HCT116 (cell line): ENCODE data around the gene ZNF470. TPM values are rescaled to one million over a fixed set of nuclear protein-coding genes. Genes with fewer than 3 reads are reported as not detected.

Experiments
- ATAC-seq: fragments of 200-7000 bp; cut with Tn5 transposase; 2 replicates; pipeline ENCODE4 v1.9.1; 2020; ENCODE audit warnings: mild to moderate bottlenecking, moderate library complexity
- Bru-seq: library from RNA; stranded (reverse); fragments of 400-500 nt; gene quantifications from one replicate; lab custom pipeline; 2021; lab: Mats Ljungman, UMichigan
- BruChase-seq, 2 experiments: library from RNA; stranded (reverse); fragments of 400-500 nt; gene quantifications; one replicate each; lab custom pipeline; 2021; lab: Mats Ljungman, UMichigan
- BruUV-seq: library from RNA; stranded (reverse); fragments of 400-500 nt; replicated peaks from 2 replicates; lab custom pipeline; 2021; lab: Mats Ljungman, UMichigan
- CTCF ChIA-PET: fragments of 300-600 bp; sonication (Branson Sonifier 250); formaldehyde crosslinking; loops from one replicate; lab custom pipeline; 2021; ENCODE audit warnings: antibody characterized with exemption; lab: Charles Lee
- POLR2A ChIA-PET: fragments of 300-600, 350-600 bp; sonication (Branson Sonifier 250); formaldehyde crosslinking; loops from one replicate; lab custom pipeline; 2021; ENCODE audit warnings: antibody characterized with exemption; lab: Charles Lee
- RAD21 ChIA-PET, 2 experiments: fragments of 300-600 bp; sonication (Branson Sonifier 250); formaldehyde crosslinking; loops; one replicate each; lab custom pipeline; 2023; ENCODE audit warnings: low total read pairs in 2 of 2; ENCODE audit not compliant: uncharacterized antibody in 2 of 2, unreplicated experiment in 2 of 2, low non-redundant PET in 1 of 2; lab: Charles Lee
- DNase-seq: peaks from one replicate; pipeline ENCODE4 v3.0.0-alpha.2; 2010; ENCODE audit warnings: low read depth, low spot score
- H2AFZ ChIP-seq: fragments of 200-600 bp; shearing (Covaris generic), sonication (generic); 2 replicates; pipeline ENCODE4 v1.6.1; 2017; ENCODE audit warnings: low read depth, mixed run types, mixed read lengths, antibody characterized with exemption, low read length; ENCODE audit not compliant: poor library complexity, severe bottlenecking
- H3K27ac ChIP-seq: 2 replicates; pipeline ENCODE4 v1.5.1; 2012; ENCODE audit warnings: low read depth, low read length
- H3K27me3 ChIP-seq: fragments of 200-600 bp; sonication (generic); 2 replicates; pipeline ENCODE4 v1.6.1; 2016; ENCODE audit warnings: mixed run types, low read length, mixed read lengths; ENCODE audit not compliant: insufficient read depth
- H3K36me3 ChIP-seq, 2 experiments: fragments of 200-500 bp in 1 of 2; fragments of 200-600 bp in 1 of 2; sonication (Bioruptor generic) in 1 of 2; sonication (generic) in 1 of 2; 2 replicates each; pipeline versions ENCODE4 v1.5.1 to v1.6.1; 2014 to 2016; ENCODE audit warnings: low read length in 2 of 2, inconsistent platforms in 1 of 2, mixed read lengths in 1 of 2, mixed run types in 1 of 2; ENCODE audit not compliant: insufficient read depth in 2 of 2, control insufficient read depth in 1 of 2
- H3K4me1 ChIP-seq, 2 experiments: fragments of 200-600 bp in 1 of 2; sonication (generic) in 1 of 2; 2 replicates each; pipeline versions ENCODE4 v1.5.1 to v1.6.1; 2012 to 2017; ENCODE audit warnings: low read length in 2 of 2, inconsistent platforms in 1 of 2, mild to moderate bottlenecking in 1 of 2, mixed read lengths in 1 of 2, mixed run types in 1 of 2, moderate library complexity in 1 of 2; ENCODE audit not compliant: insufficient read depth in 2 of 2, control insufficient read depth in 1 of 2
- H3K4me2 ChIP-seq: fragments of 200-600 bp; sonication (generic); 2 replicates; pipeline ENCODE4 v1.6.1; 2017; ENCODE audit warnings: mixed run types, low read length, mixed read lengths
- H3K4me3 ChIP-seq, 2 experiments: fragments of 200-600 bp in 1 of 2; sonication (generic) in 1 of 2; replicated peaks in 1 of 2; 2 replicates each; pipeline ENCODE4 v1.5.1; 2011 to 2016; ENCODE audit warnings: low read length in 2 of 2, control low read depth in 1 of 2, low read depth in 1 of 2, mild to moderate bottlenecking in 1 of 2, mixed read lengths in 1 of 2, mixed run types in 1 of 2
- H3K79me2 ChIP-seq: fragments of 200-600 bp; sonication (generic); 2 replicates; pipeline ENCODE4 v1.6.1; 2017; ENCODE audit warnings: mild to moderate bottlenecking, mixed run types, low read length, moderate library complexity, mixed read lengths; ENCODE audit not compliant: insufficient read depth
- H3K9ac ChIP-seq: fragments of 200-600 bp; sonication (generic); 2 replicates; pipeline ENCODE4 v1.6.1; 2016; ENCODE audit warnings: low read length, mixed read lengths
- H3K9me2 ChIP-seq: fragments of 200-600 bp; sonication (generic), shearing (Covaris generic); 2 replicates; pipeline ENCODE4 v1.6.1; 2017; ENCODE audit warnings: mixed run types, mild to moderate bottlenecking, moderate library complexity; ENCODE audit not compliant: insufficient read depth
- H3K9me3 ChIP-seq, 2 experiments: fragments of 200-500 bp in 1 of 2; fragments of 200-600 bp in 1 of 2; sonication (Bioruptor generic) in 1 of 2; sonication (generic) in 1 of 2; 2 replicates each; pipeline ENCODE4 v1.6.1; 2014 to 2017; ENCODE audit warnings: low read length in 2 of 2, mixed read lengths in 2 of 2, inconsistent platforms in 1 of 2, low read depth in 1 of 2, mild to moderate bottlenecking in 1 of 2, mixed run types in 1 of 2, moderate library complexity in 1 of 2; ENCODE audit not compliant: control insufficient read depth in 1 of 2, insufficient read depth in 1 of 2
- H4K20me1 ChIP-seq: fragments of 200-600 bp; sonication (generic), shearing (Covaris generic); 2 replicates; pipeline ENCODE4 v1.6.1; 2017; ENCODE audit warnings: mixed run types, mild to moderate bottlenecking, moderate library complexity; ENCODE audit not compliant: insufficient read depth
- CBX3 ChIP-seq: IDR thresholded peaks from 2 replicates; pipeline ENCODE4 v1.6.1; 2012; ENCODE audit warnings: low read depth
- EZH2 ChIP-seq: fragments of 200-600 bp; sonication (generic); IDR thresholded peaks from 2 replicates; pipeline ENCODE4 v1.6.1; 2017; ENCODE audit warnings: antibody characterized with exemption, mixed run types
- MAX ChIP-seq: IDR thresholded peaks from 2 replicates; pipeline ENCODE4 v1.6.1; 2012
- POLR2AphosphoS5 ChIP-seq: IDR thresholded peaks from 2 replicates; pipeline ENCODE4 v1.6.1; 2011; ENCODE audit warnings: mild to moderate bottlenecking, low read depth, low read length, moderate library complexity
- RAD21 ChIP-seq: IDR thresholded peaks from 2 replicates; pipeline ENCODE4 v1.6.1; 2012; ENCODE audit warnings: low read depth, mild to moderate bottlenecking
- SP1 ChIP-seq: IDR thresholded peaks from 2 replicates; pipeline ENCODE4 v1.6.1; 2012; ENCODE audit warnings: low read depth
- SRF ChIP-seq: IDR thresholded peaks from 2 replicates; pipeline ENCODE4 v1.6.1; 2012; ENCODE audit warnings: low read depth
- YY1 ChIP-seq: IDR thresholded peaks from 2 replicates; pipeline ENCODE4 v1.6.1; 2011; ENCODE audit warnings: low read length, low read depth, moderate library complexity, mild to moderate bottlenecking; ENCODE audit not compliant: insufficient replicate concordance; ENCODE audit errors: extremely low read depth
- ZNF274 ChIP-seq: fragments of 200-500 bp; sonication (Bioruptor generic); IDR thresholded peaks from 2 replicates; pipeline ENCODE4 v1.6.1; 2014; ENCODE audit warnings: mild to moderate bottlenecking, low read depth, low read length, inconsistent platforms
- intact Hi-C: fragments of 100-400 bp; cut with micrococcal nuclease; formaldehyde crosslinking; loops from 2 replicates; pipeline ENCODE4 v1.10.0; 2022
- long read RNA-seq: library from polyadenylated mRNA; unstranded; transcript quantifications from one replicate; pipeline ENCODE4 v2.0.0, GENCODE V29; 2021; ENCODE audit not compliant: unreplicated experiment
- polyA plus RNA-seq: library from polyadenylated mRNA; unstranded; fragments of >200 nt; gene quantifications from 2 replicates; pipeline ENCODE4 v1.2.1, GENCODE V29; 2012; ENCODE audit warnings: missing spikeins
- total RNA-seq: library from RNA; stranded (reverse); gene quantifications from one replicate; pipeline ENCODE4 v1.2.1, GENCODE V29; 2021; ENCODE audit not compliant: unreplicated experiment

The ZNF470 gene
- not detected for total RNA-seq
- not detected in 2 replicates for polyA plus RNA-seq
- Bru-seq, nascent RNA = not detected
- percentile 4 among the genes with signal in this experiment for BruChase-seq, experiment 1, labeled RNA remaining after a 6-hour chase
- not detected for BruChase-seq, experiment 2, labeled RNA remaining after a 2-hour chase
- long read RNA-seq = 0 reads

- CTCF ChIA-PET = no interaction called here
These were observed at the start of gene ZNF470 for GRCh38 chr19:56567274-56568120. Gene ZNF470, plus strand, starts transcription at chr19:56567468. Its CDS starts 2,844 bp downstream, at chr19:56570312.

GRCh38 chr19:56525214-56525860 is 41.9 kb upstream of the ZNF470 start:
- H3K4me1 ChIP-seq = no peaks in the 10 kb centered on the region
- RAD21 ChIA-PET = no interaction called here
- no peak for DNase-seq
- H3K4me3 ChIP-seq = no peak overlapping the region
- CTCF ChIA-PET = no interaction called here
- H3K9ac ChIP-seq = no peak overlapping the region
- H4K20me1 ChIP-seq = no peaks in the 10 kb centered on the region
- no peaks in the 10 kb centered on the region; a peak in 1 of 4 replicates for H3K36me3 ChIP-seq
- no peaks in the 10 kb centered on the region for H3K27me3 ChIP-seq
- POLR2A ChIA-PET = no interaction called here
- intact Hi-C loops = no loop called here
- H3K4me2 ChIP-seq = no peak overlapping the region
- TF ChIP-seq ZNF274 (peak; percentile 61), YY1 (no peak), EZH2 (no peak), SRF (no peak), RAD21 (no peak), POLR2AphosphoS5 (no peak), SP1 (no peak)
- H2AFZ ChIP-seq = no peak overlapping the region
- BruUV-seq = no TSS peak
- no peaks in the 10 kb centered on the region for H3K9me2 ChIP-seq
- peaks cover 25 to 39% of the 10 kb centered on the region in 2 experiments; a peak in 3 of 4 replicates for H3K9me3 ChIP-seq
- no peak overlapping the region for H3K27ac ChIP-seq
- ATAC-seq = no peak
- H3K79me2 ChIP-seq = no peaks in the 10 kb centered on the region

More at GRCh38 chr19:56567274-56568120, at the start of gene ZNF470:
- intact Hi-C loops = no loop called here
- Histone ChIP-seq H3K9ac (no peak within 1 kb of the TSS), H3K4me2 (no peak within 1 kb of the TSS), H3K9me2 (no peaks in the 10 kb centered on the region), H3K36me3 (no peaks in the 10 kb centered on the region), H3K79me2 (no peaks in the 10 kb centered on the region), H4K20me1 (no peaks in the 10 kb centered on the region), H2AFZ (no peak within 1 kb of the TSS), H3K9me3 (peaks cover 13 to 28% of the 10 kb centered on the region in 2 experiments; a peak in 2 of 4 replicates)
- BruUV-seq = no TSS peak
- RAD21 ChIA-PET = no interaction called here
- TF ChIP-seq MAX (no peak), CBX3 (no peak)
- TF ChIP-seq, all 23 proteins: peak for 0
- Histone ChIP-seq H3K4me3 (no peak within 1 kb of the TSS), H3K27ac (no peak within 1 kb of the TSS), H3K27me3 (no peaks in the 10 kb centered on the region), H3K4me1 (no peaks in the 10 kb centered on the region)
- POLR2A ChIA-PET = no interaction called here
- no peak for DNase-seq
- ATAC-seq = no peak
